WTC11 (cell line): ENCODE data around the gene CNOT6. TPM values are rescaled to one million over a fixed set of nuclear protein-coding genes. Genes with fewer than 3 reads are reported as not detected.

ENCODE experiments used
- ATAC-seq: fragments of 200-7000 bp; cut with Tn5 transposase; 2 replicates; pipeline ENCODE4 v1.10.0; 2021; ENCODE audit warnings: mild to moderate bottlenecking, moderate library complexity
- CTCF ChIA-PET: fragments of 300-600 bp; sonication (Branson Sonifier 250); formaldehyde crosslinking; loops from one replicate; lab custom pipeline; 2021; ENCODE audit warnings: antibody characterized with exemption; lab: Charles Lee
- POLR2A ChIA-PET: fragments of 350-600 bp; sonication (Branson Sonifier 250); formaldehyde crosslinking; loops from one replicate; lab custom pipeline; 2021; ENCODE audit warnings: antibody characterized with exemption; lab: Charles Lee
- DNase-seq: peaks from one replicate; pipeline ENCODE4 v3.0.0; 2021; ENCODE audit warnings: low spot score
- H3K27ac Mint-ChIP-seq: 2 replicates; pipeline ENCODE4 v1.8.0; 2021; ENCODE audit warnings: mixed read lengths
- H3K27me3 Mint-ChIP-seq: 2 replicates; pipeline ENCODE4 v1.8.0; 2021; ENCODE audit warnings: low read depth, mild to moderate bottlenecking, moderate library complexity, mixed read lengths
- H3K36me3 Mint-ChIP-seq: 2 replicates; pipeline ENCODE4 v1.8.0; 2021; ENCODE audit warnings: mixed read lengths
- H3K4me1 Mint-ChIP-seq: 2 replicates; pipeline ENCODE4 v1.8.0; 2022; ENCODE audit warnings: mixed read lengths
- H3K4me3 Mint-ChIP-seq: 2 replicates; pipeline ENCODE4 v1.8.0; 2021; ENCODE audit warnings: mild to moderate bottlenecking, moderate library complexity, mixed read lengths
- H3K9me3 Mint-ChIP-seq: 2 replicates; pipeline ENCODE4 v1.8.0; 2021; ENCODE audit warnings: mixed read lengths
- CBFB ChIP-seq: sonication (generic); formaldehyde crosslinking; IDR thresholded peaks from 2 replicates; pipeline ENCODE4 v1.8.1; 2022; ENCODE audit warnings: mild to moderate bottlenecking, low read depth, missing genetic modification reagents
- ESRRA ChIP-seq: sonication (generic); formaldehyde crosslinking; IDR thresholded peaks from 2 replicates; pipeline ENCODE4 v1.8.1; 2022; ENCODE audit warnings: mild to moderate bottlenecking, missing genetic modification reagents, borderline replicate concordance
- GRHL2 ChIP-seq: fragments of 250-450 bp; sonication (Bioruptor Pico); IDR thresholded peaks from 2 replicates; pipeline ENCODE4 v1.8.0; 2022; ENCODE audit warnings: mild to moderate bottlenecking, moderate library complexity; ENCODE audit not compliant: insufficient replicate concordance, severe bottlenecking
- GTF2I ChIP-seq: fragments of 250-450 bp; sonication (Bioruptor Pico); conservative IDR thresholded peaks from 2 replicates; pipeline ENCODE4 v1.4.0; 2021; ENCODE audit warnings: mild to moderate bottlenecking
- JUN ChIP-seq: sonication (generic); formaldehyde crosslinking; IDR thresholded peaks from 2 replicates; pipeline ENCODE4 v1.8.0; 2023; ENCODE audit warnings: mild to moderate bottlenecking, missing genetic modification reagents
- MYBL2 ChIP-seq: sonication (generic); formaldehyde crosslinking; IDR thresholded peaks from 2 replicates; pipeline ENCODE4 v1.8.1; 2023; ENCODE audit warnings: mild to moderate bottlenecking, moderate library complexity, missing genetic modification reagents
- NR3C1 ChIP-seq: sonication (generic); formaldehyde crosslinking; conservative IDR thresholded peaks from 2 replicates; pipeline ENCODE4 v1.8.1; 2023; ENCODE audit warnings: low read depth, mild to moderate bottlenecking, missing genetic modification reagents
- TEAD1 ChIP-seq: sonication (generic); formaldehyde crosslinking; IDR thresholded peaks from 2 replicates; pipeline ENCODE4 v1.8.0; 2022; ENCODE audit warnings: mild to moderate bottlenecking, missing genetic modification reagents
- ZNF396 ChIP-seq: fragments of 250-450 bp; sonication (Bioruptor Pico); IDR thresholded peaks from 2 replicates; pipeline ENCODE4 v1.8.0; 2021; ENCODE audit warnings: mild to moderate bottlenecking, moderate library complexity, borderline replicate concordance
- total RNA-seq: library from RNA; stranded (reverse); gene quantifications from 3 replicates; pipeline ENCODE4 v1.2.3, GENCODE V29; 2021
- TF ChIP-seq, protein P1 (sequence below): fragments of 250-450 bp; sonication (Bioruptor Pico); IDR thresholded peaks from 2 replicates; pipeline ENCODE4 v2.1.2; 2022; ENCODE audit warnings: mild to moderate bottlenecking, moderate library complexity
- TF ChIP-seq, protein P2 (sequence below): sonication (generic); formaldehyde crosslinking; IDR thresholded peaks from 2 replicates; pipeline ENCODE4 v1.8.0; 2022; ENCODE audit warnings: missing genetic modification reagents
- TF ChIP-seq, protein P3 (sequence below): fragments of 250-450 bp; sonication (Bioruptor Pico); IDR thresholded peaks from 2 replicates; pipeline ENCODE4 v1.9.0; 2021; ENCODE audit warnings: mild to moderate bottlenecking
- TF ChIP-seq, protein P4 (sequence below): sonication (generic); formaldehyde crosslinking; IDR thresholded peaks from 2 replicates; pipeline ENCODE4 v1.8.0; 2022; ENCODE audit warnings: mild to moderate bottlenecking, missing genetic modification reagents
- TF ChIP-seq, protein P5 (sequence below): fragments of 200-600 bp; IDR thresholded peaks from 2 replicates; pipeline ENCODE4 v1.8.0; 2022; ENCODE audit warnings: antibody characterized with exemption
- TF ChIP-seq, protein P6 (sequence below): fragments of 250-450 bp; sonication (Bioruptor Pico); conservative IDR thresholded peaks from 2 replicates; pipeline ENCODE4 v1.9.0; 2021; ENCODE audit warnings: mild to moderate bottlenecking
- TF ChIP-seq, protein P7 (sequence below): sonication (generic); formaldehyde crosslinking; conservative IDR thresholded peaks from 2 replicates; pipeline ENCODE4 v1.8.1; 2022; ENCODE audit warnings: mild to moderate bottlenecking, missing genetic modification reagents

Gene CNOT6
- total RNA-seq, 1 experiment from 2014 or later: 41.0 TPM

DNA sequence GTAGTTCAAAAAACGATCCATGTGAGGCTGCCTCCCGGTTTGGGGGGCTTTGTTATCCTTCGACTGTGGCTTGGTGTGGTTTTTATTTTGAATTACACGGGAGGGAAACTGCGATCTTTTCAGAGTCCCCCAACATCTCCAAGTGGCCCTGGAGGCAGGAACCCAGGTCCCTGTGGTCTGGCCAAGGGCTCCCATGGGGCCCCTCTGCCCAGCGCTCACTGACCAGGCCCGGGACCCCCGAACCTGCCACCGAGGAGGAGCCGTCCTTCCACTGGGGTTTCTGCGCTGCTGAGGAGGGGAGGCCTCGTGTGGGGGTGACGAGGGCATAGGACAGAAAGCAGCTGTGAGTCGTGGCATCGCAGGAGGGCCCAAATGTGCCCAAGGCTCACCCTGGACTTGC is 115.2 kb downstream of the CNOT6 start:
- CTCF ChIA-PET: interaction anchor here (1.2 to 7.2 kb wide), 2 partner anchors 10 to 39 kb away, joined by 3 to 54 read pairs; no protein-coding TSS in a partner anchor
- no peak for DNase-seq
- TF ChIP-seq, protein P1, sequence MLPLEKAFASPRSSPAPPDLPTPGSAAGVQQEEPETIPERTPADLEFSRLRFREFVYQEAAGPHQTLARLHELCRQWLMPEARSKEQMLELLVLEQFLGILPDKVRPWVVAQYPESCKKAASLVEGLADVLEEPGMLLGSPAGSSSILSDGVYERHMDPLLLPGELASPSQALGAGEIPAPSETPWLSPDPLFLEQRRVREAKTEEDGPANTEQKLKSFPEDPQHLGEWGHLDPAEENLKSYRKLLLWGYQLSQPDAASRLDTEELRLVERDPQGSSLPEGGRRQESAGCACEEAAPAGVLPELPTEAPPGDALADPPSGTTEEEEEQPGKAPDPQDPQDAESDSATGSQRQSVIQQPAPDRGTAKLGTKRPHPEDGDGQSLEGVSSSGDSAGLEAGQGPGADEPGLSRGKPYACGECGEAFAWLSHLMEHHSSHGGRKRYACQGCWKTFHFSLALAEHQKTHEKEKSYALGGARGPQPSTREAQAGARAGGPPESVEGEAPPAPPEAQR (CRISPR knock-in tag): no peak
- TF ChIP-seq, protein P2, sequence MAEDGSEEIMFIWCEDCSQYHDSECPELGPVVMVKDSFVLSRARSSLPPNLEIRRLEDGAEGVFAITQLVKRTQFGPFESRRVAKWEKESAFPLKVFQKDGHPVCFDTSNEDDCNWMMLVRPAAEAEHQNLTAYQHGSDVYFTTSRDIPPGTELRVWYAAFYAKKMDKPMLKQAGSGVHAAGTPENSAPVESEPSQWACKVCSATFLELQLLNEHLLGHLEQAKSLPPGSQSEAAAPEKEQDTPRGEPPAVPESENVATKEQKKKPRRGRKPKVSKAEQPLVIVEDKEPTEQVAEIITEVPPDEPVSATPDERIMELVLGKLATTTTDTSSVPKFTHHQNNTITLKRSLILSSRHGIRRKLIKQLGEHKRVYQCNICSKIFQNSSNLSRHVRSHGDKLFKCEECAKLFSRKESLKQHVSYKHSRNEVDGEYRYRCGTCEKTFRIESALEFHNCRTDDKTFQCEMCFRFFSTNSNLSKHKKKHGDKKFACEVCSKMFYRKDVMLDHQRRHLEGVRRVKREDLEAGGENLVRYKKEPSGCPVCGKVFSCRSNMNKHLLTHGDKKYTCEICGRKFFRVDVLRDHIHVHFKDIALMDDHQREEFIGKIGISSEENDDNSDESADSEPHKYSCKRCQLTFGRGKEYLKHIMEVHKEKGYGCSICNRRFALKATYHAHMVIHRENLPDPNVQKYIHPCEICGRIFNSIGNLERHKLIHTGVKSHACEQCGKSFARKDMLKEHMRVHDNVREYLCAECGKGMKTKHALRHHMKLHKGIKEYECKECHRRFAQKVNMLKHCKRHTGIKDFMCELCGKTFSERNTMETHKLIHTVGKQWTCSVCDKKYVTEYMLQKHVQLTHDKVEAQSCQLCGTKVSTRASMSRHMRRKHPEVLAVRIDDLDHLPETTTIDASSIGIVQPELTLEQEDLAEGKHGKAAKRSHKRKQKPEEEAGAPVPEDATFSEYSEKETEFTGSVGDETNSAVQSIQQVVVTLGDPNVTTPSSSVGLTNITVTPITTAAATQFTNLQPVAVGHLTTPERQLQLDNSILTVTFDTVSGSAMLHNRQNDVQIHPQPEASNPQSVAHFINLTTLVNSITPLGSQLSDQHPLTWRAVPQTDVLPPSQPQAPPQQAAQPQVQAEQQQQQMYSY: no peak
- TF ChIP-seq, protein P3, sequence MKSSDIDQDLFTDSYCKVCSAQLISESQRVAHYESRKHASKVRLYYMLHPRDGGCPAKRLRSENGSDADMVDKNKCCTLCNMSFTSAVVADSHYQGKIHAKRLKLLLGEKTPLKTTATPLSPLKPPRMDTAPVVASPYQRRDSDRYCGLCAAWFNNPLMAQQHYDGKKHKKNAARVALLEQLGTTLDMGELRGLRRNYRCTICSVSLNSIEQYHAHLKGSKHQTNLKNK: no peak
- TF ChIP-seq ESRRA (CRISPR knock-in tag) (no peak), TEAD1 (CRISPR knock-in tag) (no peak), JUN (CRISPR knock-in tag) (no peak), GRHL2 (CRISPR knock-in tag) (no peak)
- TF ChIP-seq, protein P4, sequence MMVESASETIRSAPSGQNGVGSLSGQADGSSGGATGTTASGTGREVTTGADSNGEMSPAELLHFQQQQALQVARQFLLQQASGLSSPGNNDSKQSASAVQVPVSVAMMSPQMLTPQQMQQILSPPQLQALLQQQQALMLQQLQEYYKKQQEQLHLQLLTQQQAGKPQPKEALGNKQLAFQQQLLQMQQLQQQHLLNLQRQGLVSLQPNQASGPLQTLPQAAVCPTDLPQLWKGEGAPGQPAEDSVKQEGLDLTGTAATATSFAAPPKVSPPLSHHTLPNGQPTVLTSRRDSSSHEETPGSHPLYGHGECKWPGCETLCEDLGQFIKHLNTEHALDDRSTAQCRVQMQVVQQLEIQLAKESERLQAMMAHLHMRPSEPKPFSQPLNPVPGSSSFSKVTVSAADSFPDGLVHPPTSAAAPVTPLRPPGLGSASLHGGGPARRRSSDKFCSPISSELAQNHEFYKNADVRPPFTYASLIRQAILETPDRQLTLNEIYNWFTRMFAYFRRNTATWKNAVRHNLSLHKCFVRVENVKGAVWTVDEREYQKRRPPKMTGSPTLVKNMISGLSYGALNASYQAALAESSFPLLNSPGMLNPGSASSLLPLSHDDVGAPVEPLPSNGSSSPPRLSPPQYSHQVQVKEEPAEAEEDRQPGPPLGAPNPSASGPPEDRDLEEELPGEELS (CRISPR knock-in tag): no peak
- TF ChIP-seq, protein P5, sequence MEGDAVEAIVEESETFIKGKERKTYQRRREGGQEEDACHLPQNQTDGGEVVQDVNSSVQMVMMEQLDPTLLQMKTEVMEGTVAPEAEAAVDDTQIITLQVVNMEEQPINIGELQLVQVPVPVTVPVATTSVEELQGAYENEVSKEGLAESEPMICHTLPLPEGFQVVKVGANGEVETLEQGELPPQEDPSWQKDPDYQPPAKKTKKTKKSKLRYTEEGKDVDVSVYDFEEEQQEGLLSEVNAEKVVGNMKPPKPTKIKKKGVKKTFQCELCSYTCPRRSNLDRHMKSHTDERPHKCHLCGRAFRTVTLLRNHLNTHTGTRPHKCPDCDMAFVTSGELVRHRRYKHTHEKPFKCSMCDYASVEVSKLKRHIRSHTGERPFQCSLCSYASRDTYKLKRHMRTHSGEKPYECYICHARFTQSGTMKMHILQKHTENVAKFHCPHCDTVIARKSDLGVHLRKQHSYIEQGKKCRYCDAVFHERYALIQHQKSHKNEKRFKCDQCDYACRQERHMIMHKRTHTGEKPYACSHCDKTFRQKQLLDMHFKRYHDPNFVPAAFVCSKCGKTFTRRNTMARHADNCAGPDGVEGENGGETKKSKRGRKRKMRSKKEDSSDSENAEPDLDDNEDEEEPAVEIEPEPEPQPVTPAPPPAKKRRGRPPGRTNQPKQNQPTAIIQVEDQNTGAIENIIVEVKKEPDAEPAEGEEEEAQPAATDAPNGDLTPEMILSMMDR: no peak
- TF ChIP-seq, all 79 proteins: peak for 0
- no peak for ATAC-seq
- no peak overlapping the region for H3K27ac Mint-ChIP-seq
- no peaks in the 10 kb centered on the region for H3K36me3 Mint-ChIP-seq
- POLR2A ChIA-PET: no interaction called here
- H3K4me3 Mint-ChIP-seq: no peak overlapping the region
- H3K27me3 Mint-ChIP-seq: no peaks in the 10 kb centered on the region
- H3K4me1 Mint-ChIP-seq: no peaks in the 10 kb centered on the region
- no peaks in the 10 kb centered on the region for H3K9me3 Mint-ChIP-seq

DNA sequence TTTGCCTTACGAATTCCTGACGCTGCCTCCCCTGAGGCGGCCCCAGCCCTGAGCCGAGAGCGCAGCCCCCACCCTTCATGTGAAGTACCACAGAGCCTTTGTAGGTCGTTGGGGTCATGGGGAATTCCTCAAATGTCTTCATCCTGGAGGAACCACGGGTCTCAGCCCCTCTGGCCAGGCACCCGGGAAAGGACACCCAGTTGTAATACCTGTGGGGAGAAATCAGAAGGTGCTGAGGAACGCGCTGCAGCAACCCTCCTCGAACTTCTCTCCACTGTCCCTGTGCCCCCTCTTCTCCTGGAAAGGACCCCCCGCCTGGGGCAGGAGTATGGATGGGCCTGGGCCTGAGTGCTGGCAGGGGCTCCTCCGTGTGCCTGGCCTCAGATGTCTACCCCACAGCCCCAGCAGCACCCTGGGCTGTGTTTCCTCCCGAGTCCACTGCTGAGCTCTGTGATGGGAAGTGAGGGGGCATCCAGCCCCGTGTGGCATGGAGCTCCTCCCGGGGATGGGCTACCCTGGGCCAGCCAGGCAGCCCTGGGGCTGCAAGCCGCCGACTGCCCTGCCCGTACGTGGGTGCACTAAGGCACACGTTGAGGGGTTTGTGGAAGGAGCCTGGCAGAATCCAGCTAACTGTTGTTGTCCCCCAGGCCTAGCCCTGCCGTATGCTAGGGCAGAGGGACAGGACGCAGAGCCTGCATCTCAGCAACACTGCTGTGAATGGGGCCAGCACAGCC is 115.8 kb downstream of the CNOT6 start:
- Mint-ChIP-seq H3K4me3 (no peak overlapping the region), H3K9me3 (no peaks in the 10 kb centered on the region), H3K36me3 (no peaks in the 10 kb centered on the region), H3K27ac (no peak overlapping the region), H3K4me1 (no peaks in the 10 kb centered on the region), H3K27me3 (no peaks in the 10 kb centered on the region)
- CTCF ChIA-PET: interaction anchor here (1.2 to 7.2 kb wide), 3 partner anchors 9 to 189 kb away, joined by 3 to 54 read pairs (median 7); no protein-coding TSS in a partner anchor
- no peak for DNase-seq
- POLR2A ChIA-PET: no interaction called here
- ATAC-seq: no peak
- TF ChIP-seq, protein P5: no peak
- TF ChIP-seq ZNF396 (CRISPR knock-in tag) (no peak), MYBL2 (CRISPR knock-in tag) (no peak), GRHL2 (CRISPR knock-in tag) (no peak), GTF2I (CRISPR knock-in tag) (no peak), CBFB (CRISPR knock-in tag) (no peak), JUN (CRISPR knock-in tag) (no peak), NR3C1 (CRISPR knock-in tag) (no peak)
- TF ChIP-seq, protein P6, sequence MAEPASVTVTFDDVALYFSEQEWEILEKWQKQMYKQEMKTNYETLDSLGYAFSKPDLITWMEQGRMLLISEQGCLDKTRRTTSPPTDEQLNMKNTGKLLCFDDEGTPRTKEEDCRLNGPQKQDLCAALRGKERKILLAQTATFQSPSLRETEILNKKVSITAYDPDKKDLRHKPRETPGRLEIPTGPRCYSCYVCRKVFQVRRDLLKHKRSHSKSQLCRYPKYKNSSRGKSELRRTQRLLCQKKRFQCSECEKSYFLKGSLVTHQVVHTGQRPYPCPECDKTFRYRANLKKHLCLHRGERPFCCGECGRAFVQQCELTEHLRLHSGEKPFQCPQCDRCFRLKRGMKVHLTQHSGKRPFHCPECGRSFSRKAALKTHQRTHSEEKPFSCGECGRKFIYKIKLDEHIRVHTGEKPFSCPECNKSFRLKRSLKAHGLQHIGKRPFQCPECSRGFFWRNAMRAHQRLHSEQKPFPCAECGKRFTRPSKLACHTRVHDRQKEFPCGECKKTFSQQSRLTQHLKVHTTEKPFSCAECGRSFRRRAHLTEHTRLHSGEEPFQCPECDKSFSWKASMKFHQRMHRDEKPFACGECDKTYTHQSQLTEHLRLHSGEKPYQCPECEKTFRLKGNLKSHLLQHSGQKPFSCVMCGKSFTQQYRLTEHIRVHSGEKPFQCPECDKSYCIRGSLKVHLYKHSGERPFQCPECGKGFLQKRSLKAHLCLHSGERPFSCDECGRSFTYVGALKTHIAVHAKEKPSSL (CRISPR knock-in tag): no peak
- TF ChIP-seq, protein P7, sequence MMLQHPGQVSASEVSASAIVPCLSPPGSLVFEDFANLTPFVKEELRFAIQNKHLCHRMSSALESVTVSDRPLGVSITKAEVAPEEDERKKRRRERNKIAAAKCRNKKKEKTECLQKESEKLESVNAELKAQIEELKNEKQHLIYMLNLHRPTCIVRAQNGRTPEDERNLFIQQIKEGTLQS: no peak
